GM21390 (cell line): ENCODE results near the gene C6orf163.
"Not testable (repeated sequence)": the region's sequence is repeated elsewhere in the genome, so short reads cannot be mapped to it uniquely, and the experiment has no call there.

Experiments used
- ATAC-seq: cut with Tn5 transposase; IDR thresholded peaks from one replicate; pipeline ENCODE4 v1.9.1; 2021; ENCODE audit not compliant: unreplicated experiment

Gene C6orf163

DNA sequence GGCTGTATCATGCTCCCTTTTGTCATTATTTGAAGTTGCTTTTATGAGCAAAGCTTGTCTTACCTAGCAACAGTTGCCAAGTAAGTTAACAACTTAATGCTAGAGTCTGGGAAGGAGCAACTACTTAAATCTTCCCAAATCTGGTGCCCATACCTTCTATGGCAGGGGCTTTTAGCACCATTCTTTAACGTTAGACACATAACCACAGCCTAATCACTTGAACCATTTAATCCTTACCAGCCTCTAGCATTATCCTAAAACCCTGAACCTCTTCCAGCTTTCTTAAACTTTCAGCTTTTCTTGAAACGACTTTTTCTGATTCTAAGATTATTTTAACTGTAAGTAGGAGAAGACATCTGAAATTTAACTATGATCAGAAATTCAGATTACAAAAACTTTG lies at the start of gene C6orf163:
Gene C6orf163, plus strand, starts transcription at position 83 of the 400 bp plus-strand sequence. Its CDS starts 287 bp downstream, at position 370.
- no peak for ATAC-seq

DNA sequence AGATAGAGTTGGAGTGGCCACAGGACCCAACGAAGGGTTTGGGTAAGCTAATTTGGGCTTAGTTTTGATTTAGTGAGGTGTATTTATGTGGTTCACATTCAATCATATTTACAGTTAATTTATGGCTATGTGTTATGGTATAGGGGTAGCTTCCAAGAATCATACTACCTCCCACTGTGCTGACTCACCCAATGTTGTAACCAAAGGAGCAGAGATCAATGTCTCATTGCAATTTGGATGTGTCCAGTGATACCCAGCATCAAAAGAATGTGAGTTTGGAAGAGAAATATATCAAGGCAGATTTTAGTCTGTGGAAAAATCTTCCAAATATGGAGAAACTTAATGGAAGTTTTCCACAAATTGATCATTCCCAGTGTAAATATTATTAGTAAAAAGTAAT lies 47.5 kb upstream of the C6orf163 start:
- no peak for ATAC-seq

GRCh38 chr6:87301277-87301676 lies 43.3 kb upstream of the C6orf163 start:
- not testable (repeated sequence) for ATAC-seq

DNA sequence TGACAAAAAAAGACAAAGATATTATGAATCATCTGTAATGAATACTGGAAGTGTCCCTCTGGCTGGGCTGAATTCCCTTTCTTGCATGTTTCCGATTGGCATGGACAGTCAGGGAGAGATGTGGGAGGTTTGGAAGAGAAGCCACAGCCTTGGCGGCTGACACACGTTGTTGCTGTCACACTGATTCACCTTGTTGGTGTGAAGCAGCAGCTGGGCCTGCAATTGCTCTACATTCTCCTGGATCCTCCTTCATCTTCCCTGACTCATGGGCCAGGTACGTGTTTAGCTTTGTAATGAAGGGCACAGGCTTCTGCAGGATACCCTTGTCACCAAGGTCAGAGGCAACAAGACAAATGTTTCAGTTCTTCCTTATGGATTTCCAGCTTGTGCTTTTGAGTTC lies 35.6 kb upstream of the C6orf163 start:
- ATAC-seq, result no peak

- ATAC-seq, result no peak
These were observed 31.8 kb upstream of the C6orf163 start for GRCh38 chr6:87312860-87313259.

GRCh38 chr6:87315071-87315470 lies 29.5 kb upstream of the C6orf163 start:
- ATAC-seq, result no peak

DNA sequence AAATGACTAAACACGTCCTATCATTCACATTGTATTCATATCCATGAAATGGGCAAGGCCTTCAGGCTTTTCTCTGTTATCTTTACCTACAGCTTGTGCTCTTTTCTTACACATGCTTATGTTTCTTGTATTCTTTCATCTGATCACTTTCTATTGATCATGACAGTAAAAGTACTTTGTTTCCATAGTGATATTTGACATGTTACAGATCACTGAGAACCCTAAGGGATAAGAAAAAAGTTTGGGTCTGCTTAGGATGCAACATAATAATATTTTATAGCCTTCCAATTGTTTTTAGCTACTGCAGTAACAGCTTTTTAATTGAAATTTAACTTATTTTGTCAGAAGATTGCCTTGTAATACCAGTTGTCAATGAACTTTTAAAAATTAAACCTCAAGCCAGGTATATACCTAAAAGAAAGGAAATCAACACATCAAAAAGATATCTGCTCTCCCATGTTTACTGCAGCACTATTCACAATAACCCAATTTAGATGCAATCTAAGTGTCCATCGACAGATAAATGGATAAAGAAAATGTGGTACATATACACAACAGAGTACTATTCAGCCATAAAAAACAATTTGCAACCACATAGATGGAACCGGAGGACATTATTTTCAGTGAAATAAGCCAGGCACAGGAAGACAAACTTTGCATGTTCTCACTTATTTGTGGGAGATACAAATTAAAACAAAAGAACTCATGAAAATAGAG lies 25.2 kb upstream of the C6orf163 start:
- no peak for ATAC-seq

- peak; percentile 100 for ATAC-seq
These were observed 22.1 kb upstream of the C6orf163 start, which contains the start of gene SMIM8 for GRCh38 chr6:87322304-87323212. SMIM8 (plus strand) TSS chr6:87322588; CDS start chr6:87337032, 14,444 bp downstream.

- not testable (repeated sequence) for ATAC-seq
These were observed 20.7 kb upstream of the C6orf163 start for GRCh38 chr6:87323880-87324279.

DNA sequence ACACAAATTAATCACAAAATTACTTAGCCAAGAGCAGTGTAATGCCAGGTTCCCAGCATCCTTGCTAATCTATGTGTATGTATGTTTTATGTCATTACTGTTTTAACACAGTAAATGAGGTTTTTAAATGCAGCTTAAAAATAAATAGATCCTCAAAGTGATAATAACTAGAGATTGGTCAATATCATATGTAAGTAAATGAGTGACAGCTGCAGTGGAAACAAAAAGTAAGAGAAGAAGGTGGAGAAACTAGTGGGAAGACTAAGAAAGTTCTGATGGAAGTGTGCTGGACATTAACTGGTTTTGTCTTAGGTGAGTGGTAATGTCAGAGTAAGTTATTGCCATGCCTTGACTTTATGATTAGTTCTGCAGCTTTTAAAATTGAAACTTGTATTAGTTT lies 13.7 kb upstream of the C6orf163 start:
- no peak for ATAC-seq

- ATAC-seq, result no peak
These were observed 11.6 kb upstream of the C6orf163 start for GRCh38 chr6:87333033-87333432.

DNA sequence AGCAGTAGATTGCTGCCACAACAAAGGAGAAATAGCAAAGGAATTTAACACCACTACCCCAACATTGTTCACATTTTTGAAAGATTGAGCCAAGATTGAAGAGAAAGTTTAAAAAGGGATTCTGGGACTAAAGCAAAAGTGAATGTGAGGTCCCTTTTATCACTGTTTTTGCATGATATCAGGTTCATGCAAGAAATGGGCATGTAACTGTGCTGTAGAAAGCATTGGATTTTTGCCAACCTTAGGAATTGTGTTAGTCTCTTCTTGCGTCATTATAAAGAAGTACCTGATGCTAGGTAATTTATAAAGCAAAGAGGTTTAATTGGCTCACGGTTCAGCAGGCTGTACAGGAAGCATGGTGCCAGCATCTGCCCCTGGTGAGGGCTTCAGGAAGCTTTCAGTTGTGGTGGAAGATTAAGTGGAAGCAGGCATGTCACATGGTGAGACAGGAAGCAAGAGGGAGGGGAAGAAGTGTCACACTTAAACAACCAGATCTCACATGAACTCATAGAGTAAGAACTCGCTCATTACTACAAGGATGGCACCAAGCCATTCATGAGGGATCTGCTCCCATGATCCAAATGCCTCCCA lies 10.9 kb upstream of the C6orf163 start:
- no peak for ATAC-seq

- ATAC-seq, result no peak
These were observed 9.9 kb upstream of the C6orf163 start for GRCh38 chr6:87334683-87335082.

- ATAC-seq, result no peak
These were observed 8.2 kb upstream of the C6orf163 start for GRCh38 chr6:87336367-87336766.

DNA sequence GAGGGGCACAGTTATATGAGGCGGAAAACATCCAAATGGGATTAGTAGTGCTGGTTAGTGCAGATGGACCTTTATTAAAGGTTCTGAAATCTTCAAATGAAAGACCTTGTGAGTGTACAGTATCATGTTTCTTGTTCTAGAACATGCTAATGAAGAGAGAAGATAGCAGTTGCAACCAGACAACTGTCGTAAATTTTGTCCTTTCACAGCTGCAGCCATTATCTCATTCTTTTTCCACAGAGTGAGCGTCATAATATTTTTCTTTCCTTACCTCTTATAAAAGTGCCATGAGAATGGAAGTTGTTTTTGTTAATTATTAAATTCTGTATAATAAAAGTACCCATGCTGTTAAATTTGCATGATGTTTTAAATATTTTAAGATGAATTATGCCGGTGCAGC lies 4.4 kb upstream of the C6orf163 start:
- ATAC-seq, result no peak

- ATAC-seq, result no peak
These were observed 3.5 kb upstream of the C6orf163 start for GRCh38 chr6:87341158-87341557.

GRCh38 chr6:87341899-87342298 lies 2.7 kb upstream of the C6orf163 start:
- ATAC-seq, result peak; percentile 96

DNA sequence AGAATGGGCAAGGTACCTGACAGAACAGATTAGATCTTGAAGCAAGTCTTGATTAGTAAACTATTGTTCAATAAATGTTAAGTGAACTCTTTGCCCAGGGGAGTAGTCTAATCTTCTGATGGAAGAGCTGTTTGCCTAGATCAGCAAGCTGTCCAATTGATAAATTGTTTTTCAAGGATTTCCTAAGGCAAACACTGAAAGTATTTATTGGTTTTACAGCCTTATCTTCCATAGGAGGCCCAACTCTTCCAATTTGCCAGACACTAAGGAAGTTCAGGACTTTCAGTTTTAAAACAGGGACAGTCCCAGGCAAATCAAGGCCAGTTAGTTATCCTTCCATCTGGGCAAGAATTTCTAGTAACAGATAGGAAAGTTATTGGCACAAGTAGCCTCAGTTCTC lies 1.8 kb upstream of the C6orf163 start:
- ATAC-seq, result no peak

GRCh38 chr6:87346700-87347099 lies 2.1 kb downstream of the C6orf163 start:
- ATAC-seq, result no peak

DNA sequence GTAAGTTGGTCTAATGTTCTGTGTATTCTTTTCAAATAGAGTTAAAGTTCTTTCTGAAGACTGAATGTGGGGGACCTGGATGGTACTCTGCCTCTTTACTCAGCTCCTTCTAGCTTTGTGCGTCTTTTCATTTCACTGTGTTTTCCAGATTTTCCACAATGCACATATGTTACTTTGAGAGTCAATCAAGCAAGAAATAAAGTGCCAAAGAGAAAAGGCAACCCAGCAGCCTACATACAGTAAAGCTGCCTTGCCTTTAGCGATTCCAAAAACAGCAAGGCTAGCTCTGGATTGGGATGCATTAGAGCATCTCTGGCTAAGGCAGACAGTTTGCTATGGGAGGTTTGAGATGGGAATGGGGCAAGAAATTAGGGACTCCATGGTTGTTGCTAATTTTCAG lies 5.3 kb downstream of the C6orf163 start:
- ATAC-seq, result no peak

DNA sequence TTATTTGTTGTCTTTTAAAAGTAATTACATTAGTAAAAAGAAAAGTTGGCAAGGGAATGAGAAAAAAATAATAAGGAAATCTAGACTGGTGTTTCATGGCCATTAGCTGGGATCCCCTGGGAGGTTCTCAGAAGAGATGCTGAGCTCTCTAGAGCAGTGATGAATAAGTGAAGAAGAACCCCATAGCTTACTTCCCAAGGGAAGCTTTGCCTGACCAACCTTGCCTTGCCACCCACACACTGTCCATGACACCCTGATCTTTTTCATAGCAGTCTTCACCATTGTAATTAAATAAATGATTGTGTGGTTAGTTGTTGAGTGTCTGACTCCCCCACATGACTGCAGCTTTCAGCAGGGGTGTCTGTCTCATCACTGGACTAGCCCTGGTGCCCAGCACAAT lies 5.9 kb downstream of the C6orf163 start:
- no peak for ATAC-seq

DNA sequence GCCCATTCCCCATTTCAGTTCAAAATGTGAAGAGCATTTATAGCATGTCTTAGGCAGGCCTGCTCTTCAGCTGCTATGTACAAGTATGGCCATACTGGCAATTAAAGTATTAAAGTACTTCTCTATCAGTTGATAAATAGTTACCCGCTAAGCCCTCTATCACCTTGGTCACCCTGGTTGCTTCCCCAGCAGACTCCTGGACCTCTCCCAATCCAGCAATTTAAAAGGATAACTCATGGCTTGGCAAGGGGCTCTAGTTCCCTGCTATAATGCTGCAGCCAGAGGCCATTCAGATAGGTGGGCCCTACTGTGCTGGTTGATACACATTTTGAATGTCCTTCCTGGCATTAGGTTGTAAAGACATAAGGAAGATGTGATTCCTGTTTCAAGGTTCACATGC lies 7.0 kb downstream of the C6orf163 start:
- no peak for ATAC-seq
